T-helper 9 cell (primary cell): ENCODE measurements around the gene TNRC6C.
"Not testable (repeated sequence)": the region's sequence is repeated elsewhere in the genome, so short reads cannot be mapped to it uniquely, and the experiment has no call there.

ENCODE experiments used
- DNase-seq: peaks from one replicate; pipeline ENCODE4 v3.0.0-alpha.2; 2020

TNRC6C gene

GRCh38 chr17:78049609-78050008 is 91.1 kb downstream of the TNRC6C start:
- no peak for DNase-seq

GRCh38 chr17:78051186-78051972 is 92.9 kb downstream of the TNRC6C start:
- no peak for DNase-seq

GRCh38 chr17:78053777-78054468 is 95.4 kb downstream of the TNRC6C start:
- DNase-seq, result no peak

- DNase-seq, result no peak
Observed at GRCh38 chr17:78057113-78057740, 98.7 kb downstream of the TNRC6C start.

- no peak for DNase-seq
Observed at GRCh38 chr17:78058001-78058400, 99.5 kb downstream of the TNRC6C start.

GRCh38 chr17:78058581-78058980 is 100.1 kb downstream of the TNRC6C start:
- DNase-seq, result no peak

GRCh38 chr17:78062596-78062995 is 104.1 kb downstream of the TNRC6C start:
- DNase-seq, result no peak

- no peak for DNase-seq
Observed at GRCh38 chr17:78063489-78063888, 105.0 kb downstream of the TNRC6C start.

GRCh38 chr17:78064708-78065107 is 106.2 kb downstream of the TNRC6C start:
- DNase-seq, result no peak

GRCh38 chr17:78066976-78067375 is 108.5 kb downstream of the TNRC6C start:
- not testable (repeated sequence) for DNase-seq

GRCh38 chr17:78069695-78070094 is 111.2 kb downstream of the TNRC6C start:
- no peak for DNase-seq

- no peak for DNase-seq
Observed at GRCh38 chr17:78072961-78073360, 114.5 kb downstream of the TNRC6C start.

GRCh38 chr17:78075011-78075410 is 116.5 kb downstream of the TNRC6C start:
- DNase-seq, result no peak

- no peak for DNase-seq
Observed at GRCh38 chr17:78075545-78075944, 117.0 kb downstream of the TNRC6C start.

- DNase-seq, result no peak
Observed at GRCh38 chr17:78079253-78079652, 120.8 kb downstream of the TNRC6C start.

- no peak for DNase-seq
Observed at GRCh38 chr17:78081551-78081950, 123.0 kb downstream of the TNRC6C start.

GRCh38 chr17:78082355-78082872 is 123.9 kb downstream of the TNRC6C start:
- DNase-seq, result not testable (repeated sequence)

GRCh38 chr17:78082988-78083387 is 124.5 kb downstream of the TNRC6C start:
- DNase-seq, result no peak

GRCh38 chr17:78086740-78087139 is 128.2 kb downstream of the TNRC6C start:
- no peak for DNase-seq

GRCh38 chr17:78088529-78088928 is 130.0 kb downstream of the TNRC6C start:
- no peak for DNase-seq

- no peak for DNase-seq
Observed at GRCh38 chr17:78089576-78090281, 131.2 kb downstream of the TNRC6C start.

GRCh38 chr17:78092794-78093324 is 134.4 kb downstream of the TNRC6C start:
- DNase-seq, result no peak

GRCh38 chr17:78095035-78095434 is 136.5 kb downstream of the TNRC6C start:
- DNase-seq, result no peak
